ENCODE measurements around the gene CLCN7.

CLCN7 gene

DNA sequence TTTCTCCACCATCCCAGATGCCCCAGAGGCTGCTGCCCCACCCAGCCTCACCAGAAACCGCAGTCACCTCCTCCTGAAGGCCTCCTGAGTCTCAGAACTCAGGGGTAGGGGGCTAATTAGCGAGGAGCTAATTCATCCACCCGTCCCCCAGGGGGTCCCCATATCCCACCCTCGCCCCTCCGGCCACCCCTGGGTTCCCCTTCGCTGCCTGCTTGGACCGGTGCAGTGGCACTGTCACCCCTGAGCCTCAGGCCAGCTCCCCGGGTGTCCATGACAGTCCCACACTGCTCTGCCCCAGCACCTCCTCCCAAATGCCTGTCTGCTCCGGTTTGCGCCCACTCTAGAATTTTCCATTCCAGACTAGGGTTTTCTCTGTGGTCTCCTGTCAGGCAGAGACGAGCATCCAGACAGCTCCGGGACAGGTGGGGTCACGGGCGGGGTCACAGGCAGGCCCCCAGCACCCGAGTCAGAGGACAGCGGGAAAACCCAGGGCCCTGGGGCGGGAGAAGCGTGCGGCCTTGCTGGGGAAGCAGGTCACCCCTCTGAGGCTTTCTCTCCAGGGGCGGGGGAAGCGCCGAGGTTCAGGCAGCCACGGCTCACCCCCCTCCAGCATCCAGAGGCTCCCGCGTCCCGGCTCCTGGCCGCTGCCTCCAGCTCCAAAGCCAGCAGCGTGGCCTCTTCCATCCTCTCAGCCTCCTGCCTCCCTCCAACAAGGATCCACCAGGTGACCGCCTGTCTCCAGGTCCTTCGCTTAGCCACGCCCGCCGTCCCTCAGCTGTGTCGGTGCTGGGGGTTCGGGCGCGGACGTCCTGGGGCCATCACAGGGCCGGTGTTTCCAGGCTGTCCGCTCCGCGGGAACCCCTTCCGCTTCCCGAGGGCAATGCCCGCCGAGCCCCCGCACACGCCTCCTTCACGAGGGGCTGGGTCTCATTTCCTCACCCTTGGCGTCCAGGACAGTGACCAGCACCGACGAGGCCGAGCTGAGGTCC, 47.1 kb downstream of the CLCN7 start:
- no peak for DNase-seq

DNA sequence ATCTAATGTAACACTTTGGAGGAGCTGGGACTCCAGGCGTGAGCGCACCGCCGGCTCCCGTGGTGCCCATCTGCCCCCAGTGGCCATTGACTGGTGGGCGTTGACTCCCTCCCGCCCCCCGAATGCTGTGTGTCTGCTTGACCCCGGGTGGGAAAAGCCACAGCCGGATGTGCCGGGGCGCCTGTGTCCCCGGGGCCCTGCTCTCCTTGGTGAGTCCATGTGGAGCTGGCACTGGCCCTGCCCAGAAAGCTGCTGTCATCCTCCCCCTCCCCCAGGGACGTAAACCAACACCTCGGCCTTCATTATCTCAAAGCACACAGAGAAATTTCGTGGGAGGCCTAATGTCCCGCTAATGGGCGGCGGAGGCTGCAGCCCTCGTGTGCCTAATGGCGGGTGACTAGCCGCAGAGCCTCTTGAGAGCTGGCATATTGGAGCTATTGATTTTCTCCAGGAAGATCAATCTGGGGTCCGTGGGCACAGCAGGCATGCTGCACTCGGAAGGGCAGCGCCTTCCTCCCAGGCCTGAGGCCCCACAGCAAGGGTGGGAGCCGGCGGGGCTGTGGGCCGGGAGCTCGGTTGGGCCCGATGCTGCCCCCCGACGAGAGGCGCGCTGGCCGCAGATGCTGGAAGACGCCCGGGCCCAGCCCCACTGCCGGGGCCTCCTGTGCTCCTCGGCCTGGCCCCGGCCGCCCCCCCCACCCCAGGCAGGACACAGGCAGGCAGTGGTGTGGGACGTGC, 47.9 kb downstream of the CLCN7 start:
- peak; percentile 58 for DNase-seq

DNA sequence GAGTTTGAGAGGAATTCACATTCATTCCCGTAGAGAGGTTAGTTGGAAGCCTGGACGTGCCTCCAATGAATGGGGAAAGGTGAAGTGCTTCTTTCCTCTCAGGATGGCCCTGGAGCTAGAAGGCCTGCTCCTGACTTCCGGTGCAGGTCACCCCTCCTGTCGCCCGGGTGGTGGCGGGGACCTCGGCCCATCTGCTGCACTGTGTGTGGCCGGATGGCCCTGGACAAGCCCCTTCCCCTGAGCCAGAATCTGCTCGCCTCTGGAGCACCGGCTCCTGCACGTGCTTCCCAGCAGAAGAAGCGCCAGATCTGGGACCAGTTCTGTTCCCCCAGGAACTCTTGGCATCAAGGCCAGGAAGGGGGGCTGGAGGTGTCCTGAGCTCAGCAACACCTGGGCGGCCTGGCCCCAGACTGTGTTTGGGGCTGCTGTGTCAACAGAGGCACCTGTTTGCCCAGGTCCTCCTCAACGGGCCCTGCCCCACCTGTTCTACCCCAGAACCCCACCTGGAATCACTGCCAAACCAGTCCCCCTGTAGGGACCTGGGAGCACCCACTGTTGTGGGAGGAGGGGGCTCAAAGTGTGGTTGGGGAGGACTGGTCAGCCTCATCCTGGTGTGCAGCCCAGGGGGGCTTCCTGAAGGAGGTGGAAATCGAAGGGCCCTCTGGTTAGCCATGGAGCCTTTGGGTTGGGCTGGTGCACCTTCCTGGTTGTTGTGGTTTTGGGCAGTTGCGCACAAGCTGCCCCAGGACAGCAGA, 49.0 kb downstream of the CLCN7 start:
- no peak for DNase-seq

DNA sequence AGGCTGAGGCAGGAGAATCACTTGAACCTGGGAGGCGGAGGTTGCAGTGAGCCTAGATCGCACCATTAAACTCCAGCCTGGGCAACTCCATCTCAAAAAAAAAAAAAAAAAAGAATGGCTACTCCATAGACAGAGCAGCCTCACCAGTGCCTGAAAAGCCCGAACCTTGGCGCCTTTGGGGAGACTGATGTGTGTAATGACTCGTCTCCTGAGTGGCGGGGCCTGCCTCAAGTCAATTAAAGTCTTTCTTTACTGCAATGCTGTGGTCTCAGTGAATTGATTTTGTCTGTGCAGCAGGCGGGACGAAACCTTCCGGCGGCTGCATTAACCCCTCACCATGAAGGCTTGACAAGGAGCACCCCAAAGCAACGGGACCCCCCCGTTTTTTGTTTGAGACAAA, 50.8 kb downstream of the CLCN7 start:
- DNase-seq = no peak

DNA sequence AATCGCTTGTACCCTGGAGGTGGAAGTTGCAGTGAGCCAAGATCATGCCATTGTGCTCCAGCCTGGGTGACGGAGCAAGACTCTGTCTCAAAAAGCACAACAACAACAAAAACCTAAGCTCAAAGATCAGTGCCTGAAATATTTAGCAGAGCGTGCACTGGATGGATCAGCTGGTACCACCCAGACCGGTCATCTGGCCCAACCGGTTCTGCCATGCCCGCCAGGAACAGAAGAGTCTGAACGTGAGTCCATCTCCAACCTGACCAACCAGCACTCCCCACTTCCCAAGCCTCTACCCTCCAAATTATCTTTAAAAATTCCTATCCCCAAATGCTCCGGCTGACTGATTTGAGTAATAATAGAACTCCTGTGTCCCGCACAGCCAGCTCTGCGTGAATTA, 52.8 kb downstream of the CLCN7 start:
- no peak for DNase-seq

GRCh38 chr16:1420111-1420539, 54.7 kb downstream of the CLCN7 start:
- DNase-seq = no peak

- no peak for DNase-seq
These were observed 58.3 kb downstream of the CLCN7 start for GRCh38 chr16:1416521-1416941.

DNA sequence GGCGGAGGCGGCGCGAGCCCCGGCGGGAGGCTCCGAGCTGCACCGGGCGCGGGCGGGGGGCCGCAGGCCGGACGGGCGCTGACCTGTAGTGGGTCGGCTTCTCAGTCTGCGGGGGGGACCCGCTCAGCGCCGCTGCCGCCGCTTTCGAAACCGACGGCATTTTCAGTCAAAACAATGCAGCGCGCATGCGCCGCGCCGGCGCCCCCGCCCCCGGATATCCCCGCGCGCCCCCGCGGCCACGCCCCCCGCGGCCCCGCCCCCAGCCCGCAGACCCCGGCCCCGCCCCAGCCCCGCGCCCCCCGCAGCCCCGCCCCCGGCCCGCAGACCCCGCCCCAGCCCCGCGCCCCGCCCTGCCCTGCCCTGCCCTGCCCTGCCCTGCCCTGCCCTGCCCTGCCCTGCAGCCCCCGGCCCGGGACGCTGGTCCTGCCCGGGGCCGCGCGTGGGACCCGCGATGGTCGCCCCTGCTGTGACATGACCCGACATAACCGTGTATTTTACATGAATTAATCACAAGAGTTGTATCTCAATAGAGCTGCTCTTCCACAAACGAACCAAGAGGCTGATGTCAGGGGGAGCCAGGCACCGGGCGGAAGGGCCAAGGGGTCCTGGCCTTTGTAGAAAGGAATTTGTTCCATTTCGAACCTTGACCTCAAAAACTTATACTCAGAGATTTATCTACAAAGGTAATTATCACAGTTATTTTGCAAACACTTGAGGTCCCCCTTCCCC, 60.1 kb downstream of the CLCN7 start, which contains the start of gene UNKL:
UNKL (minus strand) TSS at position 173 of the 729 bp plus-strand sequence; CDS start at position 160, 13 bp downstream.
- peak; percentile 39 for DNase-seq

- peak; percentile 18 for DNase-seq
These were observed 60.9 kb downstream of the CLCN7 start for GRCh38 chr16:1413684-1414531.

DNA sequence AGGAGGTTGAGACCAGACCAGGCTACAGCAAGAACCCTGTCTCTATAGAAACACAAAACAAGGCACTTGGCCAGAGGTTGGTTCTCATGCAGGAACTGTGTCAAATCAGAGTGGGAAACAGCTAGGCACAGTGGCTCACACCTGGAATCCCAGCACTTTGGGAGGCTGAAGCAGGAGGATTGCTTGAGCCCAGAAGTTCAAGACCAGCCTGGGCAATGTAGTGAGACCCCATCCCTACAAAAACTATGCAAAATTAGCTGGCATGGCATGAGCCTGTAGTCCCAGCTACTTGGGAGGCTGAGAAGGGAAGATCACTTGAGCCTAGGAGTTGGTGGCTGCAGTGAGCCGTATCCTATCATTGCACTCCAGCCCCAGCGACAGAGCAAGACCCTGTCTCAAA, 62.0 kb downstream of the CLCN7 start:
- DNase-seq = no peak

- DNase-seq = peak; percentile 92
These were observed 66.5 kb downstream of the CLCN7 start for GRCh38 chr16:1408171-1408837.

DNA sequence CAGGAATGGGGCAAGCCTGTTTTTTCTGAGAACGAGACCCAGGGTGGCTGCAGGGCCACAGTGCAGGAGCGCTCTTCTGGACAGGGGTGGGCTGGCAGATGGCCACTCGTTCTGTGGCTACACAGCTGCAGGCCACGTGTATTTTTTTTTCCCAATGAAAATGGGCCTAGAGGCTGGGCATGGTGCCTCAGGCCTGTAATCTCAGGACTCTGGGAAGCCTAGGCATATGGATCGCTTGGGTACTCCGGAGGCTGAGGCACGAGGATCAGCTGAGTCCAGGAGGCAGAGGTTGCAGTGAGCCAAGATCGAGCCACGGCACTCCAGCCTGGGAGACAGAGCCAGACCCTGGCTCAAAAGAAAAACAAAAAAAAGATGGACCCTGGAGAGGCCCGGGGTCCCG, 67.1 kb downstream of the CLCN7 start:
- no peak for DNase-seq

DNA sequence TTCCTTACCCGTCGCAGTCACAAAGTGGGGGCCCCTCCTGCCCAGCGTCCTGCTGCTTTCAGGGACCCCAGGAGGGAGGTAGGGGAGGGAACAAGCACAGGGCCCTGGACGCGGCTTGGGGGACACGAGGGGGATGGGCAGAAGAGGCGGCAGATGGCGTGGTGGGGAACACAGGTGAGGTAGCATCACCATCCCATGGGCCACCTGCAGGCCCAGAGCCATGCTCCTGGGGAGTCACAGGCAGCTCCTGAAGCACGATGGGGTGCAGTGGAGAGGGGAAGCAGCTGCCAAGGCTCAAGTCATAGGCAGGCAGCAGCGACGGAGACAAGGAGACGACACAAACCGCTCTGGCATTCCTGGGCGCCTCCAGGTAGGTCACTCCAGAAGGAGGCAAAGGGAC, 71.1 kb downstream of the CLCN7 start:
- DNase-seq = no peak

DNA sequence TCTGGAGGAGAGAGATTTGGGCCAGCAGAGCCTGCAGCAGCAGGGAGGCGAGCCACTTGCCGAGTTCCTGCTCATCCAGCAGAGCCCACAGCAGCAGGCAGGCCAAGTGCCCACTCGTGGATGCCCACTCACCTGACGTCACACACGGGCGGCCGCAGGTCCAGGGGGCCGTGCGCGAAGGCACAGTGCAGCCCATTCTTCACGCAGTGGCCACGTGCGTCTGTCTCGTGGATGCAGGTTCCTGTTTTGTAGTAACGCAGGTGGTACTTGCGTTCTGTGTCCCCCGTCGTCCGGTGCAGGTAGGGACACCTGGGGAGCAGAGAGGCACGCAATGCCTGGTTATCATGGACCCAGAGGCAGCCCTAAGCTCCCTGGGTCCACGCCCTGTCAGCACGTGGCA, 71.8 kb downstream of the CLCN7 start:
- DNase-seq = no peak

DNA sequence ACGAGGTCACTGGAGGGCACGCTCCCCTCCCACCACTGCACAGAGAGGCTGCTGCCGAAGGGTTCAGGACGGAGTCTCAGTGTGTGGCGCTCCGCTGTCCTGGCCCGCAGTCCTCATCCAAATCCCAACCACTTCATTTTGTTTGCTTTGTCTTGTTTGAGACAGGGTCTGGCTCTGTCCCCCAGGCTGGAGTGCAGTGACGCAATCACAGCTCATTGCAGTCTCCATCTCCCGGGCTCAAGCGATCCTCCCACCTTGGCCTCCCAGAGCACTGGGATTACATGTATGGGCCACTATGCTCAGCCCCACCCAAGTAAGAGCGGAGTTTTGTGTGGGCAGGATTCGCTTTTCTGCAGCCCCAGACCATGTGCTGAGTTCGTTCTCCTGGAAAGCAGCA, 73.1 kb downstream of the CLCN7 start:
- DNase-seq = no peak

GRCh38 chr16:1401061-1401757, 73.6 kb downstream of the CLCN7 start:
- no peak for DNase-seq

DNA sequence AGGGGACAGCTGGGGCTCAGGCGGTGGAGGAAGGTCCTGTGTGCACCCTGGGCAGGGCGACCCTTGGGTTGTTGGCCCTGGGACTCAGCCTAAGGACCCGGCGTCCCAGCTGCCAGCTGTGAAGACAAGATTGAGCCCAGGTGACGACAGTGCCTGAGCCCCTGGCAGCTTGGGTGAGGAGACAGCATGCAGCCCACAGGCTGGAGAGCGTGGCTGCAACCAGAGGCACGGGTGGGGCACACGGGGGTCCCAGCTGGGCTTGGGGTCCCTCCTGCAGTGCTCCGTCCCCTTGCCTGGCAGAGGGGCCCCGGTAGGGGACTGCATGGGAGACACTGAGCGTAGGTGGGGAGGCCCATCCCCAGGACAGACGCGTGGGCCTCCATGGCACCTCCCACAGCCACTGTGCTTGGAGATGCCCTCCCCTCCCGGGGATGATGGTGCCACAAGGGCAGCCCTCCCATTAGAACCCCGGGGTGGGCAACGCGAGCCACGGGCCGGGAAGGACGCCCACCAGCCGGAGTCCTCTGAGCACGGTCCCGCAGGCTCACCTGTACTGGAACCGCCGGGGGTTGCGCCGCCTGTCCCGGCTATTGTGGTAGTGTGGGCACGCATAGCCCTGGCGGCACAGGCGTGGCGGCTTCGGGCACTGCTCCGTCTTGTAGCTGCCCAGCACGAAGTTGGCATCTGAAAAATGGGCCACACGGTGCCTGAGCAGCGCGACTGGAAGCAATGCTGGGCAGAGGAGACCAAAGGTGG, 75.8 kb downstream of the CLCN7 start:
- no peak for DNase-seq

- DNase-seq = no peak
These were observed 76.5 kb downstream of the CLCN7 start for GRCh38 chr16:1398351-1398750.

GRCh38 chr16:1397779-1398178, 77.0 kb downstream of the CLCN7 start:
- no peak for DNase-seq
